Rectal smooth muscle tissue (tissue), 1 donor: ENCODE data around the gene CEACAM16.

Experiments used
- H3K27ac ChIP-seq: one replicate; pipeline ENCODE4 v1.7.0; 2013; ENCODE audit warnings: low read depth, low read length, inconsistent platforms
- H3K27me3 ChIP-seq: one replicate; pipeline ENCODE4 v1.7.0; 2013; ENCODE audit warnings: low read length; ENCODE audit not compliant: control insufficient read depth, insufficient read depth
- H3K36me3 ChIP-seq: one replicate; pipeline ENCODE4 v1.7.0; 2013; ENCODE audit warnings: low read length; ENCODE audit not compliant: control insufficient read depth, insufficient read depth
- H3K4me1 ChIP-seq: one replicate; pipeline ENCODE4 v1.7.0; 2013; ENCODE audit warnings: low read length; ENCODE audit not compliant: control insufficient read depth, insufficient read depth
- H3K4me3 ChIP-seq: one replicate; pipeline ENCODE4 v1.7.0; 2013; ENCODE audit warnings: low read length
- H3K9ac ChIP-seq: one replicate; pipeline ENCODE4 v1.7.0; 2013; ENCODE audit warnings: low read length

CEACAM16 gene

GRCh38 chr19:44748426-44749254, 49.7 kb downstream of the CEACAM16 start, which contains the start of gene BCL3:
TSS of gene BCL3 (plus strand) at chr19:44748708. CDS start at chr19:44748791, 83 bp downstream.
- Histone ChIP-seq H3K27ac (peak within 1 kb of the TSS; percentile 91), H3K4me3 (peak within 1 kb of the TSS; percentile 84), H3K9ac (peak within 1 kb of the TSS; percentile 82), H3K36me3 (no peaks in the 10 kb centered on the region), H3K27me3 (no peaks in the 10 kb centered on the region), H3K4me1 (peaks cover 29% of the 10 kb centered on the region)

- H3K4me1 ChIP-seq = peaks cover 32% of the 10 kb centered on the region
Measured at GRCh38 chr19:44749292-44749691, 50.3 kb downstream of the CEACAM16 start.

GRCh38 chr19:44749994-44750393, 51.0 kb downstream of the CEACAM16 start:
- H3K27me3 ChIP-seq = no peaks in the 10 kb centered on the region
- H3K27ac ChIP-seq = no peak overlapping the region
- no peaks in the 10 kb centered on the region for H3K36me3 ChIP-seq
- peak overlapping the region; percentile 84 for H3K4me3 ChIP-seq
- H3K9ac ChIP-seq = peak overlapping the region; percentile 82
- H3K4me1 ChIP-seq = peaks cover 34% of the 10 kb centered on the region

More at GRCh38 chr19:44749292-44749691, 50.3 kb downstream of the CEACAM16 start:
- Histone ChIP-seq H3K27ac (peak overlapping the region; percentile 91), H3K9ac (peak overlapping the region; percentile 82), H3K4me3 (peak overlapping the region; percentile 84), H3K36me3 (no peaks in the 10 kb centered on the region), H3K27me3 (no peaks in the 10 kb centered on the region)

- Histone ChIP-seq H3K4me1 (peaks cover 33% of the 10 kb centered on the region), H3K27me3 (no peaks in the 10 kb centered on the region), H3K27ac (peak overlapping the region; percentile 97), H3K36me3 (peaks cover 3% of the 10 kb centered on the region), H3K4me3 (peak overlapping the region; percentile 51), H3K9ac (no peak overlapping the region)
Measured at GRCh38 chr19:44752123-44752815, 53.3 kb downstream of the CEACAM16 start.

- Histone ChIP-seq H3K36me3 (peaks cover 3% of the 10 kb centered on the region), H3K4me3 (peak overlapping the region; percentile 78), H3K27me3 (no peaks in the 10 kb centered on the region), H3K27ac (peak overlapping the region; percentile 97), H3K9ac (peak overlapping the region; percentile 47), H3K4me1 (peaks cover 37% of the 10 kb centered on the region)
Measured at GRCh38 chr19:44752816-44753625, 54.1 kb downstream of the CEACAM16 start.

- Histone ChIP-seq H3K4me1 (peaks cover 37% of the 10 kb centered on the region), H3K4me3 (peak overlapping the region; percentile 78), H3K27me3 (no peaks in the 10 kb centered on the region), H3K27ac (peak overlapping the region; percentile 97), H3K36me3 (peaks cover 7% of the 10 kb centered on the region), H3K9ac (peak overlapping the region; percentile 80)
Measured at GRCh38 chr19:44753626-44753931, 54.6 kb downstream of the CEACAM16 start.

GRCh38 chr19:44753932-44754749, 55.2 kb downstream of the CEACAM16 start:
- Histone ChIP-seq H3K27me3 (no peaks in the 10 kb centered on the region), H3K4me3 (peak overlapping the region; percentile 78), H3K9ac (peak overlapping the region; percentile 80), H3K27ac (peak overlapping the region; percentile 97), H3K4me1 (peaks cover 37% of the 10 kb centered on the region), H3K36me3 (peaks cover 9% of the 10 kb centered on the region)

- H3K36me3 ChIP-seq = peaks cover 11% of the 10 kb centered on the region
Measured at GRCh38 chr19:44754750-44755080, 55.8 kb downstream of the CEACAM16 start.

GRCh38 chr19:44755219-44755618, 56.3 kb downstream of the CEACAM16 start:
- H3K27ac ChIP-seq = peak overlapping the region; percentile 97
- H3K4me3 ChIP-seq = peak overlapping the region; percentile 7
- H3K27me3 ChIP-seq = no peaks in the 10 kb centered on the region
- H3K9ac ChIP-seq = peak overlapping the region; percentile 2
- peaks cover 15% of the 10 kb centered on the region for H3K36me3 ChIP-seq
- peaks cover 27% of the 10 kb centered on the region for H3K4me1 ChIP-seq

More at GRCh38 chr19:44754750-44755080, 55.8 kb downstream of the CEACAM16 start:
- peak overlapping the region; percentile 97 for H3K27ac ChIP-seq
- H3K9ac ChIP-seq = peak overlapping the region; percentile 2
- peak overlapping the region; percentile 7 for H3K4me3 ChIP-seq
- peaks cover 32% of the 10 kb centered on the region for H3K4me1 ChIP-seq
- H3K27me3 ChIP-seq = no peaks in the 10 kb centered on the region

- peaks cover 27% of the 10 kb centered on the region for H3K4me1 ChIP-seq
- H3K36me3 ChIP-seq = peaks cover 17% of the 10 kb centered on the region
- H3K27ac ChIP-seq = peak overlapping the region; percentile 25
Measured at GRCh38 chr19:44756089-44756562, 57.2 kb downstream of the CEACAM16 start.

GRCh38 chr19:44757057-44757734, 58.2 kb downstream of the CEACAM16 start:
- Histone ChIP-seq H3K36me3 (peaks cover 17% of the 10 kb centered on the region), H3K27me3 (no peaks in the 10 kb centered on the region), H3K4me1 (peaks cover 27% of the 10 kb centered on the region), H3K4me3 (peak overlapping the region; percentile 65), H3K9ac (no peak overlapping the region), H3K27ac (peak overlapping the region; percentile 88)

More at GRCh38 chr19:44756089-44756562, 57.2 kb downstream of the CEACAM16 start:
- Histone ChIP-seq H3K27me3 (no peaks in the 10 kb centered on the region), H3K4me3 (no peak overlapping the region), H3K9ac (no peak overlapping the region)
